HEK293T (cell line): Measurements from ENCODE around the gene IFI6.
"Not testable (repeated sequence)": the region's sequence is repeated elsewhere in the genome, so short reads cannot be mapped to it uniquely, and the experiment has no call there.

ENCODE experiments used
- CTCF ChIA-PET: fragments of 350-600 bp; formaldehyde crosslinking; extraction: SDS; loops from one replicate; lab custom pipeline; 2021; ENCODE audit warnings: antibody characterized with exemption, inconsistent platforms; lab: Yijun Ruan, JAX
- POLR2A ChIA-PET: fragments of 350-600 bp; formaldehyde crosslinking; extraction: SDS; loops from one replicate; lab custom pipeline; 2020; ENCODE audit warnings: antibody characterized with exemption, inconsistent platforms; lab: Yijun Ruan, JAX
- DNase-seq: peaks from one replicate; pipeline ENCODE4 v3.0.0; 2012; ENCODE audit warnings: mixed read lengths; ENCODE audit errors: extremely low spot score
- ARNT ChIP-seq: fragments of 450-650 bp; IDR thresholded peaks from 2 replicates; pipeline ENCODE4 v1.6.1; 2017; ENCODE audit warnings: mild to moderate bottlenecking
- BHLHE40 ChIP-seq: fragments of 450-650 bp; IDR thresholded peaks from 2 replicates; pipeline ENCODE4 v1.6.1; 2016; ENCODE audit warnings: mild to moderate bottlenecking, moderate library complexity, borderline replicate concordance
- CTBP1 ChIP-seq: fragments of 450-650 bp; IDR thresholded peaks from 2 replicates; pipeline ENCODE4 v1.6.1; 2016; ENCODE audit warnings: borderline replicate concordance
- ELF4 ChIP-seq: fragments of 450-650 bp; IDR thresholded peaks from 2 replicates; pipeline ENCODE4 v1.6.1; 2017; ENCODE audit warnings: antibody characterized with exemption
- FOXA1 ChIP-seq: fragments of 450-650 bp; IDR thresholded peaks from 2 replicates; pipeline ENCODE4 v1.6.1; 2016; ENCODE audit warnings: mild to moderate bottlenecking
- FOXK2 ChIP-seq: fragments of 450-650 bp; IDR thresholded peaks from 2 replicates; pipeline ENCODE4 v1.6.1; 2016; ENCODE audit warnings: mild to moderate bottlenecking
- FOXM1 ChIP-seq: fragments of 450-650 bp; IDR thresholded peaks from 2 replicates; pipeline ENCODE4 v1.6.1; 2017; ENCODE audit warnings: mild to moderate bottlenecking, borderline replicate concordance
- HDGF ChIP-seq: fragments of 450-650 bp; IDR thresholded peaks from 2 replicates; pipeline ENCODE4 v1.6.1; 2017; ENCODE audit warnings: antibody characterized with exemption, borderline replicate concordance
- L3MBTL2 ChIP-seq: fragments of 450-650 bp; conservative IDR thresholded peaks from 2 replicates; pipeline ENCODE4 v1.6.1; 2016; ENCODE audit warnings: mild to moderate bottlenecking
- LEF1 ChIP-seq: fragments of 450-650 bp; IDR thresholded peaks from 2 replicates; pipeline ENCODE4 v1.6.1; 2017; ENCODE audit warnings: mild to moderate bottlenecking, borderline replicate concordance
- NFRKB ChIP-seq: fragments of 450-650 bp; IDR thresholded peaks from 2 replicates; pipeline ENCODE4 v1.6.1; 2016; ENCODE audit warnings: mild to moderate bottlenecking, moderate library complexity
- SP1 ChIP-seq: fragments of 450-650 bp; IDR thresholded peaks from 2 replicates; pipeline ENCODE4 v1.6.1; 2017
- SUZ12 ChIP-seq: fragments of 450-650 bp; IDR thresholded peaks from 2 replicates; pipeline ENCODE4 v1.6.1; 2016; ENCODE audit warnings: mild to moderate bottlenecking
- TARDBP ChIP-seq: fragments of 450-650 bp; IDR thresholded peaks from 2 replicates; pipeline ENCODE4 v1.6.1; 2016
- ZNF384 ChIP-seq: fragments of 450-650 bp; IDR thresholded peaks from 2 replicates; pipeline ENCODE4 v1.6.1; 2016
- TF ChIP-seq, protein P1 (sequence below): fragments of 450-650 bp; IDR thresholded peaks from 2 replicates; pipeline ENCODE4 v1.6.1; 2016

The IFI6 gene

DNA sequence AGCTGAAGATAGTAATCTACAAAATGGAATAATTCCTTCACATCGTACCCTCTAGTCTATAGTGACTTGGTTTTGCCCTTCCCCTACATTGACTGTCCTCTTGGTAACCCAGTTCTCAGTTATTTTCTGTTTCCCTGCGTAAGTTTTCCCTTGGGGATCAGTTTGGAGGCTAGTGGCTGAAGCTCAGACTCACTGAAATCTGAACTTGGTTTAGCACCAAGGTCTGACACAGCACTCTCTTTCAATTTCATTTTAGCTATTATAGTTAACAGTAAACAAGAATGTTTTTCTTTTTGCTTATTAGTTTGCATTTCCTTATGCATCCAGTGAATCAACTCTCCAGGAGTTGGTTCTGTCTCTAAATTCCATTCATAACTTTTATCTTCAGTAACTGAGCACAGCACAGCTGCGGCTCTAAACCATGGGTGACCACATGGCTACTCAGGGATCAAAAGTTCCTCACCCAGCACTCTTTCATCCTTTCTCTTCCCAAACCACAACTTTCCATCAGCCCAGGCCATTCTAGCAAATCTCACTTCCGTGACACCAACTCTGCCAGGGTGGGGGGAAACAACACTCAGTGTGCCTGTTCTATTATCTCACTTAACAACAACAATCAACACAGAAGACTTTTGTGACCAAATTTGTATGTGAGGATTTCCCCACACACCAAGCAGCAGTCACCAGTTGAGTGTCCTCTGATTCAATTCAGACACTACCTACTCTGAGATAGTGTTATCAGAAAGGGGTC lies 17.6 kb upstream of the IFI6 start:
- POLR2A ChIA-PET: interaction anchor here (1.2 kb wide), 1 partner anchor 17 kb away, joined by 4 read pairs; the partner anchor contains the start of gene IFI6
- DNase-seq: no peak
- CTCF ChIA-PET: interaction anchor here (0.8 kb wide), 1 partner anchor 17 kb away, joined by 3 read pairs; the partner anchor contains the start of gene IFI6
- TF ChIP-seq LEF1 (no peak), CTBP1 (no peak), FOXM1 (no peak), NFRKB (no peak), ZNF384 (no peak), FOXK2 (no peak), ARNT (no peak), HDGF (no peak), SUZ12 (no peak), BHLHE40 (no peak)
- TF ChIP-seq, protein P1, sequence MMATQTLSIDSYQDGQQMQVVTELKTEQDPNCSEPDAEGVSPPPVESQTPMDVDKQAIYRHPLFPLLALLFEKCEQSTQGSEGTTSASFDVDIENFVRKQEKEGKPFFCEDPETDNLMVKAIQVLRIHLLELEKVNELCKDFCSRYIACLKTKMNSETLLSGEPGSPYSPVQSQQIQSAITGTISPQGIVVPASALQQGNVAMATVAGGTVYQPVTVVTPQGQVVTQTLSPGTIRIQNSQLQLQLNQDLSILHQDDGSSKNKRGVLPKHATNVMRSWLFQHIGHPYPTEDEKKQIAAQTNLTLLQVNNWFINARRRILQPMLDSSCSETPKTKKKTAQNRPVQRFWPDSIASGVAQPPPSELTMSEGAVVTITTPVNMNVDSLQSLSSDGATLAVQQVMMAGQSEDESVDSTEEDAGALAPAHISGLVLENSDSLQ: no peak

DNA sequence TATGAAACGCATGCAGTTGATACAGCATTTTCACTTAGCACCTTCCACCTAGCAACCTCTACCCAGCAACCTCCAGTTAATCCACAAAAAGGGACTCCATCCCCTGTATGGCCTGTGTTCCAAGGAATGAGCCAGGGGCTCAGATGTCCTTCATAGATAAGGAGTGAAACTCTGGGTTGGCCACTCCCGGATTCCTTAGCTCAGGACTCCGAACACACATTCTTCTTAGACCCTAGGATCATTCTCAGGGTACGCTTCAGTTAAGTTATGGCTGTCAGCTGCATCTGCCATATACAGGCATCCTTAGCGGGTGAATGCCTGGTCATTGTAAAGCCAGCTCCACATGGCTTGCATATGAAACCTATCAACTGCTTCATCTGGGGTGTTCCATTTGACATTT lies 15.9 kb upstream of the IFI6 start:
- DNase-seq: no peak
- ChIA-PET CTCF (no interaction called here), POLR2A (interaction anchor here (1.8 kb wide), 1 partner anchor 16 kb away, joined by 8 read pairs; the partner anchor contains the start of gene IFI6)
- no peak for TF ChIP-seq BHLHE40
- no peak for TF ChIP-seq SP1
- TF ChIP-seq ELF4: no peak
- TF ChIP-seq CTBP1: no peak

DNA sequence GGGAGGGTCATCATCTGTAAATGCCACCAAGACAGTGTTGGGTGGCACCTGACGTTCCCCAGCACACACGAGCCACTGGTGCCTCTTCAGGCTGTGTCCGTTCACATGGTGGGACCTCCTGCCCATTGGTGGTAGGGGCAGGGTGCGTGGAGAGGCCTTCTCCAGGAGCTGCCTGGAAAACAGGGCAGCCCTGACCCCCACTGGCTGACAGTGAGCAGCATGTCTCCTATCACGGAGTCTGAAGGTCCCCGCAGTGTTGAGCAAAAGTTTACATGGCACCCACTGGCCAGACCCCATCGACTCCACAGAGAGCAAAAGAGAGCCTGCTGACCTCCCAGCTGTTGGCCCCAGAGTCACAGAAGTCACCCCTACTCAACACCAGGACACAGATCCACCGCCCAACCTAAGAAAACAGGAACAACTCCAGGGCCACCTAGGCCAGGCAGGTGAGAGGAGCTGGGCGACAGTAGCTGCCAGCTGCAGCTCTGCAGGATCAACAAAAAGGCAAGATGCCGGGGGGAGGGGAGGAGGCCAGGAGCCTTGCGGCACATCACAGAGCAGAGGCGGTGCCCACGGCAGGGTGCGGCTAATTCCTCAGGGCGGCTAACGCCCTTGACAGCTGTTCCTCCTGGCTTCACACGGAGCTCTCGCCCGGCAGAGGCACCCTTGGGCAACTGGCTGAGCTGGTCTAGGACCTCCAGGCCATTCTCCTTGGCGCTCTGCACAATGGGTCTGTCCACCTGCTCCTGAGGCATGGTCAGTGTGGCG lies 14.4 kb upstream of the IFI6 start:
- POLR2A ChIA-PET: interaction anchor here (1.8 kb wide), 1 partner anchor 14 kb away, joined by 8 read pairs; the partner anchor contains the start of gene IFI6
- no peak for TF ChIP-seq LEF1
- TF ChIP-seq SUZ12: no peak
- TF ChIP-seq BHLHE40: no peak
- no peak for TF ChIP-seq HDGF
- TF ChIP-seq FOXM1: no peak
- TF ChIP-seq CTBP1: no peak
- TF ChIP-seq NFRKB: no peak
- TF ChIP-seq FOXK2: no peak
- TF ChIP-seq FOXA1: no peak
- no peak for TF ChIP-seq ARNT
- DNase-seq: no peak
- CTCF ChIA-PET: interaction anchor here (1.1 kb wide), 1 partner anchor 17 kb away, joined by 5 read pairs; no protein-coding TSS in a partner anchor

DNA sequence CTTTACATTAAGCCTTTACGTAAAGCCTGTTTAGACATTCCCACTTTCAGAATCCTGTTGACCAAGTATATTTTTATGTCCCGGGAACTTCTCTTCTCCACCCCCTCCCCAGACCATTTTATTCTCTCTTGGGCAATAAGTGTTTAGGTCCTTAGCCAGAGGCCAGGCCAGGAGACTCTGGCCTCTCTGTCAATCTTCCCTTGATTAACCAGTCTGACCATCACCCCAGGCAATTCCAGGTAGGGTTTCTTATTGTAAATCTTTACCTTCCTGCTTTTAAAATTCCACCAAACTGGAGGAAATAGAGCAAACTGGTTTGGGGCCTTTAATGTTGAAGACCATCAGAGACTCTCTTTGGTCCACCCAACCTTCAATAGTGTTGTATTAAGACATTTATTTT lies 12.2 kb upstream of the IFI6 start:
- CTCF ChIA-PET: no interaction called here

DNA sequence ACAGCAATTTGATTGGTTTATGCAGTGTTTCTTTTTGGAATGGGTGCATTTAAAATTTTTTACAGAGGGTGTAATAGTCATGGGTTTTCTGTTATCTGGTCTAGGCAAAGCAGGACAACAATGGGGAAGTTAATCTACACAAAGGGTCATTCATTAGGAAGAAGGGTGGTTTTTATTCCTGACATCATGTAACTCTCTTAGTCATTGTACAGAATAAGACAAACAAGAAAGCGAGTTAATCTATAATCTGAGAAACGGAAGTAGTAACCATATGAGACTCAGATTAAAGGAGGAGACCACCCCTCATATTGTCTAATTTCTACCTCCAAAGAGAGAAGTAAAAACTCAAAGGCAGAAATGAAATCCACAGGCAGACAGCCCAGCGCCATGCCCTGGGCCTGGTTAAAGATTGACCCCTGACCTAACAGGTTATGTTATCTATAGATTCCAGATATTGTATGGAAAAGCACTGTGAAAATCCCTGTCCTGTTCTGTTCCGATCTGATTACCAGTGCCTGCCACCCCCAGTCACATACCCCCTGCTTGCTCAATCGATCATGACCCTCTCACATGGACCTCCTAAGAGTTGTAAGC lies 10.5 kb upstream of the IFI6 start:
- no peak for DNase-seq
- TF ChIP-seq ARNT (no peak), ELF4 (no peak), CTBP1 (no peak), SUZ12 (no peak), FOXM1 (no peak), ZNF384 (no peak), SP1 (no peak), BHLHE40 (no peak), L3MBTL2 (no peak), FOXK2 (no peak), FOXA1 (no peak), HDGF (no peak), TARDBP (no peak), LEF1 (no peak), NFRKB (no peak)
- TF ChIP-seq, protein P1: no peak
- ChIA-PET CTCF (no interaction called here), POLR2A (interaction anchor here (1.5 kb wide), 1 partner anchor 10 kb away, joined by 3 read pairs; the partner anchor contains the start of gene IFI6)

More for the DNA sequence above, 12.2 kb upstream of the IFI6 start:
- TF ChIP-seq, protein P1: no peak
- no peak for TF ChIP-seq SP1
- TF ChIP-seq SUZ12: no peak
- TF ChIP-seq FOXA1: no peak
- TF ChIP-seq BHLHE40: no peak
- no peak for TF ChIP-seq ELF4
- TF ChIP-seq NFRKB: no peak
- TF ChIP-seq FOXM1: no peak
- POLR2A ChIA-PET: interaction anchor here (1.5 kb wide), 1 partner anchor 12 kb away, joined by 3 read pairs; the partner anchor contains the start of gene IFI6
- no peak for DNase-seq

DNA sequence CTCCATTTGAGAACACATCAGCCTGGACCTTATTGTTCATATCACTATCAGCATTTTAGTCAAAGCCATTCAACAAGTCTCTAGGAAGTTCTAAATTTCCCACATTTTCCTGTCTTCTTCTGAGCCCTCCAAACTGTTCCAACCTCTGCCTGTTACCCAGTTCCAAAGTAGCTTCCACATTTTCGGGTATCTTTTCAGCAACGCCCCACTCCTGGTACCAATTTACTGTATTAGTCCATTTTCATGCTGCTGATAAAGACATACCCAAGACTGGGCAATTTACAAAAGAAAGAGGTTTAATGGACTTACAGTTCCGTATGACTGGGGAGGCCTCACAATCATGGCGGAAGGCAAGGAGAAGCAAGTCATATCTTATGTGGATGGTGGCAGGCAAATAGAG lies 9.6 kb upstream of the IFI6 start:
- DNase-seq, CTCF ChIA-PET, POLR2A ChIA-PET: not testable (repeated sequence)

DNA sequence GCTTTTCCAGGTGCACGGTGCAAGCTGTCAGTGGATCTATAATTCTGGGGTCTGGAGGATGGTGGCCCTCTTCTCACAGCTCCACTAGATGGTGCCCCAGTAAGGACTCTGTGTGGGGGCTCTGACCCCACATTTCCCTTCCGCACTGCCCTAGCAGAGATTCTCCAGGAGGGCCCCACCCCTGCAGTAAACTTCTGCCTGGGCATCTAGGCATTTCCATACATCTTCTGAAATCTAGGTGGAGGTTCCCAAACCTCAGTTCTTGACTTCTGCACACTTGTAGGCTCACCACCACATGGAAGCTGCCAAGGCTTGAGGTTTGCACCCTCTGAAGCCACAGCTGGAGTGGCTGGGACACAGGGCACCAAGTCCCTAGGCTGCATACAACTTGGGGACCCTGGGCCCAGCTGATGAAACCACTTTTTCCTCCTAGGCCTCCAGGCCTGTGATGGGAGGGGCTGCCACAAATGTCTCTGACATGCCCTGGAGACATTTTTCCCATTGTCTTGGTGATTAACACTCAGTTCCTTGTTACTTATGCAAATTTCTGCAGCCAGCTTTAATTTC lies 8.3 kb upstream of the IFI6 start:
- DNase-seq, CTCF ChIA-PET, POLR2A ChIA-PET: not testable (repeated sequence)
